HG02884 (cell line): ENCODE measurements around the gene ZNRF4.
"Not testable (repeated sequence)": the region's sequence is repeated elsewhere in the genome, so short reads cannot be mapped to it uniquely, and the experiment has no call there.

Experiments
- ATAC-seq: cut with Tn5 transposase; IDR thresholded peaks from one replicate; pipeline ENCODE4 v1.9.1; 2021; ENCODE audit warnings: mild to moderate bottlenecking, moderate library complexity; ENCODE audit not compliant: unreplicated experiment

Gene ZNRF4, protein sequence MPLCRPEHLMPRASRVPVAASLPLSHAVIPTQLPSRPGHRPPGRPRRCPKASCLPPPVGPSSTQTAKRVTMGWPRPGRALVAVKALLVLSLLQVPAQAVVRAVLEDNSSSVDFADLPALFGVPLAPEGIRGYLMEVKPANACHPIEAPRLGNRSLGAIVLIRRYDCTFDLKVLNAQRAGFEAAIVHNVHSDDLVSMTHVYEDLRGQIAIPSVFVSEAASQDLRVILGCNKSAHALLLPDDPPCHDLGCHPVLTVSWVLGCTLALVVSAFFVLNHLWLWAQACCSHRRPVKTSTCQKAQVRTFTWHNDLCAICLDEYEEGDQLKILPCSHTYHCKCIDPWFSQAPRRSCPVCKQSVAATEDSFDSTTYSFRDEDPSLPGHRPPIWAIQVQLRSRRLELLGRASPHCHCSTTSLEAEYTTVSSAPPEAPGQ

DNA sequence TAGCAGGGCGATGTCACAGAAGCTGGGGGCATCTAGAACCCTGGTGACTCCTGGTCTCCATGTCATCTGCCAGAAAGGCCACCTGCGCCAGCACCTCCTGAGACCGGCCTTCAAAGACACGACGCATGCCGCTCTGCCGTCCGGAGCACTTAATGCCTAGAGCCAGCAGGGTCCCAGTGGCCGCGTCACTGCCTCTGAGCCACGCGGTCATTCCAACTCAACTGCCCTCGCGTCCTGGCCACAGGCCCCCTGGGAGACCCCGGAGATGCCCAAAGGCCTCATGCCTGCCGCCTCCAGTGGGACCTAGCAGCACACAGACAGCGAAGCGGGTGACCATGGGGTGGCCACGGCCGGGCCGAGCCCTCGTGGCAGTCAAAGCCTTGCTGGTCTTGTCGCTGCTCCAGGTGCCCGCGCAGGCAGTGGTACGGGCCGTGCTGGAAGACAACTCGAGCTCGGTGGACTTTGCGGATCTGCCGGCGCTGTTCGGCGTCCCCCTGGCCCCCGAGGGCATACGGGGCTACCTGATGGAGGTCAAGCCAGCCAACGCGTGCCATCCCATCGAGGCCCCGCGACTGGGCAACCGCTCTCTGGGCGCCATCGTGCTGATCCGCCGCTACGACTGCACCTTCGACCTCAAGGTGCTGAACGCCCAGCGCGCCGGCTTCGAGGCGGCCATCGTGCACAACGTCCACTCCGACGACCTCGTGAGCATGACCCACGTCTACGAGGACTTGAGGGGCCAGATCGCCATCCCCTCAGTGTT is at the start of gene ZNRF4:
TSS of gene ZNRF4 (plus strand) at position 51 of the 763 bp plus-strand sequence. CDS start at position 126, 75 bp downstream.
- no peak for ATAC-seq

DNA sequence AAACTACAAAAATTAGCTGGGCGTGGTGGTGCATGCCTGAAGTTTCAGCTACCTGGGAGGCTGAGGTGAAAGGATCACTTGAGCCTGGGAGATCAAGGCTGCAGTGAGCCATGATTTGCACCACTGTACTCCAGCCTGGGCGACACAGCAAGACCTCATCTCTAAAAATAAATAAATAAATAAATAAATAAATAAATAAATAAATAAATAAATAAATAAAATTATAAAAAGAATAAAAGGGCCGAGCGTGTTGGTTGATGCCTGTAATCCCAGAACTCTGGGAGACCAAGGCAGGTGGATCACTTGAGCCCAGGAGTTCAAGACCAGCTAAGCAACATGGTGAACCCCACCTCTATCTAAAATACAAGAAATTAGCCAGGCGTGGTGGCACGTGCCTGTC is 49.0 kb upstream of the ZNRF4 start:
- ATAC-seq, result not testable (repeated sequence)

DNA sequence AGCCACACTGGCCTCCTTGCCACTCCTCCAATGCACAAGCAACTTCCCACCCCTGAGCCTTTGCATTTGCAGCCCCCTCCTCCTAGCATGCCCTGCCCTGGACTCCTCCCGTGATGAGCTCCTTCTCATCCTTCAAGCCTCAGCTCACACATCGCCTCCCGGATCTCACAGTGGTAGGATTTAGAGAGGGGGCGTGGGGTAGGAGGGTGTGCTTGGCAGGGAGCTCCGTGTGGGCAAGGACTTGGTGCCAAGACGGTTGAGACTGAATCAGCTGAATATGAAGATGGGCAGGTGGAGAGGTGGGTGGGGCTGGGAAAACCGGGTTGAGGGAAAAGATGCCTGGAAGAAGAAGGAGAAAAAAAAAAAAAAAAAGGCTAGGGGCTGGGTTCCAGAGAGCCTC is 48.4 kb upstream of the ZNRF4 start:
- no peak for ATAC-seq

DNA sequence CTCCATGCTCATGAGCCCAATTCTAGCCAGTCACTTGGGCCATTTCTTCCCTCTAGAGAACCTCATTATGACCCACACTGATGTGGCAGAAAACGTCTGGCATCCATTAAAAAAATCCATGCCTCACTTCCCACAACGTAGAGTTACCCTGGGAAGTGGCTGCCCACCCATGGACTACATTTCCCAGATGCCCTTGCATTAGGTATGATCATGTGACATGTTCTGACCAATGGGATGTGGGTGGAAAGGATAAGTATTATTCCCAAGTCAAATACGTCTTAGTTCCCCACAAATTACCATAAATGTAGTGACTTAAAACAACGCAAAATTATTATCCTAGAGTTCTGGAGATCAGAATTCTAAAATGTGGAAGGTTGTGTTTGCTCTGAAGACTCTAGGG is 47.9 kb upstream of the ZNRF4 start:
- no peak for ATAC-seq

DNA sequence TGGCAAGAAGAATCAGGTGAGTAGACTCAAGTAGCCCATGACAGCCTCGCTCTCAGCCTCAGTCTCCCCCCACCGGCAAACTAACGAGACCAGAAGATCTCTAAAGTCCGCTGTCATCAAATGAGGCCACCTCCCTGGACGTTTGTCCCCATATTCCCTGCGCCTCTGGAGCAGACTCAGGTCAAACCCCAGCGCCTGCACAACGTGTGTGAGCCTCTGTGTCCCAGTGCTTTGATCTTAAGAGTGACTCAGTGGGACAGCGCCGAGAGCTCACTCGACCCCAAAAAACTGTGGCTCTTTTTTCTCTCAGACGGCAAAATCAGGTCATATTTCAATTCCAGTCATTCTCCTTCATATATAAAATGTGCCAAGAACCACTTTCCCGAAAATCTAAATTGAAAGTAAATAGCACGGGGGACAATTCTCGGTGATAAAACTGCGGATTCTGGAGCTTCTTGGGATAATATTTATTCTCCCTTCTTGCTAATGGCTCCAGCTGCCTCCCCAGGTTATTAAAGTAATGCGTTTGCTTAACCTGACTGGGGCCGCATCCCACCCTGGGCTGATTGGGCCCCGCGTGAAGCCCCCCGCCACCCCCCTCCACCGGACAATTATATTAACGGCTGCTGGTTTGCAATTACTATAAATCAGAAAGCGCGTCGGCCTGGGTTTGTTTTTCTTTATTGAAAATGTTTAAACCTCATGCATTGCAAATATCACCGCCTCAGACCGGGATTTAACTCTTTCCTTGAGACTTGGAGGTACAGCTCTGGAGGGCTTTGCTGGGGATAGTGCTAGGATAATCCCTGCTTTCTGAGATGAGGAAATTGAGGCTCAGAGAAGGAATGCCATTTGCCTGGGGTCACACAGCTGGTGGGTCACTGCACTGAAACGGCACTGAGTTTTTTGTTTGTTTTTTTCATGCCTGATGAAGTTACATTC is 37.5 kb upstream of the ZNRF4 start:
- ATAC-seq, result no peak

DNA sequence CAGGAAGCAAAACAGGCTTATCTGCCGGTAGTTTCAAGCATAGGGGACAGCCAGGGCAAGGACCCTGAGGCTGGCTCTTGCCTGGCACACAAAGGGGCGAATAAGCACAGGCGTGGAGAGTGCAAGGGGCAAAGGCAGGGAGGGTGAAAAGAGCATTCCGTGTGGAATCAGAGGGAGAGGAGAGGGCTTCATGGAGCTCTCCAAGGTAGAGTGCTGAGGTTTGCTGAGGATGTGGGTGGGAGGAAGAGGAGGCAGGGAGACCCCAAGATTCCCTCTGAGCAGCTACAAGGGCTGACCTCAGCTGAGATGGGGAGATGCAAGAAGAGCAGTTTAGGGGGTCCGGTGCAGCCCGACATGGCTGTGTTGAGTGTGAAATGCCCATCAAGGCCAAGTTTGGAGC is 36.5 kb upstream of the ZNRF4 start:
- ATAC-seq, result no peak

DNA sequence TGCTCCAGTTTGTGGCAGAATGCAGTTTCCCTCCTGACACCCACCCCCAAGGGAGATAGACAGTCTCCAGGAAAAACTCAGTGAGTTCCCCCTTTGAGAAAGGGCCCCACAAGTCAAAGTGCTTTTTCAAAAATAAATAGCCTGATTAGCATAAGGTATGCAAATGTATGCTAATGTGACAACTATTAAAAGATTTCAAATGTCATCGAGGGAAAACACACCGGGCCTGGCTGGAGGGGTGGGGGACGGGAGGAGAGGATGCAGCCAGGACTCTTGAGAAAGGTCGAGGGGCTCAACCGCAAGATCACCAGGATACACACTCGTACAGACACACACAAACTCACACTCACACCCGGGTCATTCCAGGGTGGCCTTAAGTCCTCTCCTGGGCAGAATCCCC is 34.3 kb upstream of the ZNRF4 start:
- ATAC-seq, result no peak

DNA sequence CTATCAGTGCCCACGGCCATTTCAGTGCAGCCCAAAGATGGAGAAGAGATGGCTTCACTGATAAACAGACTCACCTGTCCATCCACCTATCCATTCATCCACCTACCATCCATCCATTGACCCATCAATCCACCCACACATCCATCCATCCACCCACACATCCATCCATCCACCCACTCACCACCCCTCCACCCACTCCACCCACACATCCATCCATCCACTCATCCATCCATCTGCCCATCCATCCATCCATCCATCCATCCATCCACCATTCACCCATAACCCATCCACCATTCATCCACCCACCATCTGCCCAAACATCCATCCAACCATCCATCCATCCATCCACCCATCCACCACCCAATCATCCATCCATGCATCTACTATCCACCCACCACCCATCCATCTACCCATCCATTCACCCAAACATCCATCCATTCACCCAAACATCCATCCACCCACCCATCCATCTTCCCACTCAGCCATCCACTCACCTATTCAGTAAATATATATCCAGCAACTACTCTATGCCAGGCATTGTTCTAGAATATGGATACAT is 31.6 kb upstream of the ZNRF4 start:
- ATAC-seq, result no peak

DNA sequence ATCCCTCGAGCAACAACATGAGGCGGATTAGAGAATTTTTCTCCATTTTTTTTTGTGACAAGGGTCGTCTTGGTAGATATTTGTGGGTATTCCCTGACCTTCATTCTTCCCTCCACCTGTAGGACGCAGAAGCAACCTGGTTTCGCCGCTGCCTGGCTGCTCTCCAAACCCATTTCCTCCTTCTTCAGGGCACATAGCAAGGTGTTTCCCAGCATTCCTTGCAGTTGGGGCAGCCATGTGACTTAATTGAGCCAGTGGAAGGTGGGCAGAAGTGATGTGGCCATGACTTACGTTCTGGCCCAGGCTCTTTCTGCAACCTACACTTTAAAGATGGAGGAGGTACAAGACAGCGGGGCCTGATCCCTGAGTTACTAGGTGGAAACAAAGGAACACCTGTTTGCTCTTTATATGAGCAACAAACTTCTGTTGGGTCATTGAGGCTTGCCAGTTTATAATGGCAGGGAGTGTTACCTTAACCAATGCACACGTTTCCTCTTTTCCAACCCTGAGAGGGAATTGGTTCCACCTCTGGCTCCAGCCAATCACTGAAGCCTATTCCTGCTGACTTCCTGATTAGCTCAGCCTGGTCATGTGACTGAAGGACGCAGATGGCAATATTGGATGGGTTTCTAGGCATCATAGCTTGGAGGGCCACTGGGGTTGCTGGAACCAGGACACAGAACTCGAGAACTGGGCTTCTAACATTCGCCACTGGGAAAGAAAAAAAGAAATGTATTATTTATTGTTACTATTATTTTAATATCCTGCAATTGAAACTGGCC is 30.8 kb upstream of the ZNRF4 start:
- no peak for ATAC-seq

DNA sequence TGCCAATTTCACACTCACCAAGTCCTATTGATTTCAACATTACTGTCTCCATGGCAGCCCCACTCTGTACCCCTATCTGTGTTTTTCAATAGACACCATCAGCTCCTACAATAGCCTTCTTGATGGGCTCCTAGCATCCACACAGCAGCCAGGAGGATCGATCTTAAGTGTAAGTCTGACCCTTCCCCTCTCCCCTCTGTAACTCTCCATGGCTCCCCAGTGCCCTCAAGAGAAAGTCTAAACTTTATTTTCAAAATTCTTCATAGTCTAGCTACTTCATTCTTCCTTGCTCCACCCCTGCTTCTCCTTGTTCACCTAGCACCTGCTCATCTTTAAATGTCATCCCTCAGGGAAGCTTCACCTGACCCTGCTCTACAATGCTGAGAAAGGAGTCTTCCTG is 30.0 kb upstream of the ZNRF4 start:
- ATAC-seq, result no peak

DNA sequence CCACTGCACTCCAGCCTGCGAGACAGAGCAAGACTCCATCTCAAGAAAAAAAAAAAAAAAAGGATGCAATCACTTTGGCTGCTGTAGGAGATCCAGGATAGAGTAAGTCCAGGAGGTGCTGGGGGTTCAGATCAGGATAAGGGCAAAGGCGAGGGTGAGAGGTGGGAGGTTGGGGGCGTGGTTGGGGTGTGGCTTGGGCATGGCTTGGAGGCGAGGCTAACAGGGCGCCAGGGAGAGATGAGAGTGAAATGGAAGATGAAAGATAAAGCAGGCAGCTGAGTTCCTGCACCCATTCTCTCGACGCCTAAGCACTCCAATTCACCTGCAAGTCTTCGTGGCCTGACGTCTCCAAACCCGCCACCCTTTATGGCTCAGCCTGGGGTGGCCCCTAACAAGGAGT is 25.0 kb upstream of the ZNRF4 start:
- no peak for ATAC-seq

DNA sequence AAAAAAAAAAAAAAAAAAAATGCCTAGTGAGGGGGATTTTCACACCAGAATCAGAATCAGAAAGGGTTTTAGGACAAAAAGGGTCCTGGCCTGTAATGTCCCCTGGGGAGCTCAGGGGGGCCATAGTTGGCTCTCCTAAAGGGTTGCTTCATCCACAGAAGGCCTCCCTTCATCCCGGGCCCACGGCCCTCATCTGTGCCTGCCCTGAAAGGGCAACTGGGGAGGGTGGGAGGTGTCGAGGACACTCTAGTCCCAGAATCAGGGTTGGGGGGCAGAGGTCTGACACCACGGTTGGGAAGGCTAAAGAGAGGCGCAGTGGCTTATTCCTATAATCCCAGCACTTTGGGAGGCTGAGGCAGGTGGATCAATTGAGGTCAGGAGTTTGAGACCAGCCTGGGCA is 22.5 kb upstream of the ZNRF4 start:
- no peak for ATAC-seq

DNA sequence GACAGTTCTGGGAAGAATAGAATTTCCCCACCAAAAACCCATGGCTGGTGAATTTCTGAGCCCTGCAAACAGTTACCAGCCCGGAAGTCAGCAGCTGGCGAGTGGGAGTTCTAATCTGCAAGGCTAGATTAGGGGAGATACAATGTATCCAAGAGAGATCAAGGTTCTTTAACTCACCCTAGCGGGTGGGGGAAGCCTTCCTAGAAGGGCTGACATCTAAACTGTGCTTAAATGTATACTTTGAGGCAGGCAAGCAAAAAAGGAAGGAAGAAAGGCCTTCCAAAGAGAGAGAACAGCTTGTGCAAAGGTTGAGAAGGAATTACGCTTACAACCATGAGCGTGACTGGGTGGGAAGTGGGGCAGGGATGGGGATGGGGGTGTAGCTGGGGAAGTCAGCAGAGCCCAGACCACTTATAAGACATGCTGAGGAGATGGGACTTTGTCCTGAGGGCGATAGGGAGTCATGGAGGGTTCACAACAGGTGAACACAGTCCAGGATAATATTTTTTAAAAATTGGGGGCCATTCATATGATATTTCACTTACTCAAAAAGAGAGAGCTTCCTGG is 20.8 kb upstream of the ZNRF4 start:
- no peak for ATAC-seq

DNA sequence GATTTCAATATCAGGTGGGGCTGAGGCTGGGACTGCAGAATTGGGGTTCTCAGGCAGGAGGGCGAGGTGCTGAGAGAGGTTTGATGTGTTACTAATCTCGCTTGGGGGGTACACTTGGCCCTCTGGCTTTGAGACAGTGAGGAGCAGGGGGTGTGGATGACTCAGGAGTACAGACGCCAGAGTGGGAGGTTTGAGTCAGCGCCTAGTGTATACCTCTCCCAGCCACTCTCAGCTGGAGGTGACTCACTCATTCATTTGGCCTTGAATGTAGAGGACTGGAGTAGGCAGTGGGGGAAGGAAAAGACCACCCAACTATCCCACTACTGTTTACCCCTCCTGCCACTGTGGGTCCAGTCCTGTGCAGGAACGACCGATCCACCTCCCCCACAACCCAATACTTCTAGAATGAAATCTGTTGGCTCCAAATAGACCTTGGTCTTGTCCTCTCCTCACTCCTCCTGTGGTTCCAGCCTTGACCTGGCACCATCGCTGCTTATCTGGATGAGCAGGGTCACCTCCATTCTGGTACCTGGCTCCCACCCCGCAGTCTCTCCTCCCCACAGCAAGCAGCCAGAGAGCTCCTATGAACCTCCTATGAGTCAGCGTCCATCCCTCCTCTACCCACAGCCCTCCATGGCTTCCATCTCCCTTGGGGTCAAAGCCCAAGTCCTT is 20.1 kb upstream of the ZNRF4 start:
- ATAC-seq, result no peak

DNA sequence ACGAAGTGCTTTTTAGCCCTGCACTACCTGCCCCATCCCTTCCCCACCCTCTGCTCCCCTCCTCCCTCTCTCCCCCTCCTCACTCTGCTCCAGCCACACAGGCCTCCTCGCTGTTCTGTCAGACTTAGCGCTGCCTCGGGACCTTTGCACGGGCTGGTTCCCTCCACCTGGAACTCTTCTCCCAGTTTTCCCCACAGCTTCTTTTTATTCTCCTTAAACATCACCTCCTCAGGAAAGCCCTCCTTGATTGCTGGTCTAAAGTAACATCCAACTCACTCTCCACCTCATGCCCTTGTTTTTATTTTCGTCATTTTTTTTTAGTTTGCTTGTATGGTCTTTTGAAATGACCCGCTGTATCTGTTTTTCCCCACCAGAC is 19.6 kb upstream of the ZNRF4 start:
- no peak for ATAC-seq

DNA sequence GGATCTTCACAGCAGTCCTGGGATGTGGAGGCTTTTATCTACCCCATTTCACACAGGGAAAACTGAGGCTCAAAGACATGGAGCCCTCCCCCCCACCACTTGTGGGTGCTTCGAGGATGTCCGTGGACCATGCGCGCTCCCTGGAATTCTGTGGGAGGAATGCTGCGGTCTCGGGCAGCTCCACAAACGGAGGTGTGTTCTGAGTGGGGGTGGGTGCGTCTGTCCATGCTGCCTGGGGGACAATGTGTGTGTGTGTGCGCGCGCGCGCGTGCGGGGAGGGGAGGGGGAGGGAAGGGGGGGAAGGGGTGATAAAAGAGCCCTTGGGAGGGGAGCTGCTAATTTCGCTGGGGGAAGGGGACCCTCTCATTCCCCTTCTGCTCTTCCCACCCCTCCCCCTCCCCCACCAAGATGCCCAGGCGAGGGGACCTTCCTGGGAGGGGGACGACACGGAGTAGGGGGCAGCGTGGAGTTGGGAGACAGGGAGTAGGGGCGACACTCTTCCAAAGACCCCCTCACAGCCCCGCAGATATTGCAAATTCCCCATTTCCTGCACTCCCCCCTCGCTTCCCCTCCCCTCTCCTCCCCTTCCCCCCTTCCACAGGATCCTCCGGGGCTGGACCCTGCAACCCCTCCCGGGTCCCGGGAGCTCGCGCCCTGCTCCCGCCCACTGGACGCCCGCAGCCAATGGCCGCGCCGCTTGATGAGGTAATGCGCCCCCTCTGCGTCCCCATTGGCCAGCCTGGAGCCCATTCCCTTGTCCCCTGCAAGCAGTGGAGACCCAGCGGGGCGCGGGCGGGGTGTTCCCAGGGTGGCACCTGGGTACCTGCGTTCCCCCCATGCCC is 18.9 kb upstream of the ZNRF4 start:
- no peak for ATAC-seq

DNA sequence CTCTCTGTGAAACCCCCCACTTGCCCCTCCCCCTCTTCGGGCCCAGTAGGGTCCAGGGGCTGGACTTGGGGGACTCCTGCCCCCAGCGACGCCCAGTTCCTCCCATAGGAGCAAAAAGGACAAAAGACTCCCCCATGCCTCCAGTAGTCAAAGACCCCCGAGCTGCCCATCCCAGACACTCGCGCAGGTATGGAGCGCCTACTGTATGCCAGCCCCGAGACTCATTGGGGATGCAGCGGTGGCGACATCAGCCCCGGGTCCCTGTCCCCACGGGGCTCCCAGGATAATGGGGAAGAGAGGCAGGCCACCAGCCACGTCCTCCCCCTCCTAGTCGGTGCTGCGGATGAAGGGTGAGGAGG is 18.3 kb upstream of the ZNRF4 start:
- ATAC-seq, result no peak

DNA sequence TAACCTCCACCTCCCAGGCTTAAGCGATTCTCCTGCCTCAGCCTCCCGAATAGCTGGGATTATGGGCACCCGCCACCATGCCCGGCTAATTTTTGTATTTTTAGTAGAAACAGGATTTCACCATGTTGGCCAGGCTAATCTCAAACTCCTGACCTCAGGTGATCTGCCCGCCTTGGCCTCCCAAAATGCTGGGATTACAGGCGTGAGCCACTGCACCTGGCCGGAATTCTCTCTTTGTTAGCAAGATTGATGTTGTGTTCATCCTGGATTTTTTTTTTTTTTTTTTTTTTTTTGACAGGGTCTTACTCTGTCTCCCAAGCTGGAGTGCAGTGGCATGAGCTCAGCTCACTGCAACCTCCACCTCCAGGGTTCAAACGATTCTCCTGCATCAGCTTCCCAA is 16.5 kb upstream of the ZNRF4 start:
- ATAC-seq, result not testable (repeated sequence)
